Fibroblast of the conjunctiva (primary cell): Measurements from ENCODE around the gene FGF10.

Source experiments
- DNase-seq: peaks from one replicate; pipeline ENCODE4 v3.0.0-alpha.2; 2010; ENCODE audit warnings: low read depth

FGF10 gene

DNA sequence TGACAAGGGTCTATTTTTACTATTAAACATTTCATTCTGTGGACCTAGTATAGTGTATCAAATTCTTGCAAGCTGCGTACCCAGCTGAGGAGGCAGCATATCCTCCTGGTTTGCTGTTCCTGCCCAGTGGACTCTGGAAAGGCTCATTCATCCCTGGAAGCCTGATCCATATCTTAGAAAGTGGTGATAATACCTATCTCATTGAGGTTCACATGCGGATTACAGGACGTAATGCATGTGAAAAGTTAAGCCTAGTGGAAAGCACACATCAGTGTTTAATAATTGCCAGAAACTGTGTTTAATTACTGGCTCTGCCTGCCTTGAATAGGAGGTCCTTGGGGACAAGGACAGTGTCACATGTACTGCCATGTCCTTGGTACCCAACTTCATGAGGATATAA is 132.0 kb downstream of the FGF10 start:
- DNase-seq: no peak
